ENCODE data around the gene TPRN. TPM values are rescaled to one million over a fixed set of nuclear protein-coding genes. Genes with fewer than 3 reads are reported as not detected.
"Not testable (repeated sequence)": the region's sequence is repeated elsewhere in the genome, so short reads cannot be mapped to it uniquely, and the experiment has no call there.

The TPRN gene
- total RNA-seq, 5 donors from 2014 or later (not counting 1 experiment from before 2014, with no cell fraction given): 5.8 to 12.8 (median 12.1) TPM

GRCh38 chr9:137240841-137241489, 40.4 kb upstream of the TPRN start, which contains the start of gene TUBB4B:
TUBB4B (plus strand) TSS chr9:137241287; CDS start chr9:137241361, 74 bp downstream.
- ChIA-PET CTCF (interaction anchor here in 1 of 2 donors (0.5 to 1.6 kb wide), 11 partner anchors 15 to 399 kb away, joined by 3 to 8 read pairs (median 3); partner anchors contain the start of genes AJM1, MAN1B1 and TPRN), POLR2A (interaction anchor here (0.6 to 1.6 kb wide), 15 partner anchors 14 to 514 kb away, joined by 3 to 16 read pairs (median 4); partner anchors contain the start of genes CYSRT1 (in 1 of the 2), MAN1B1 (in 1 of the 2), NELFB (in 1 of the 2) and RNF208 (in 1 of the 2))
- Mint-ChIP-seq H3K36me3 (peaks cover 14% of the 10 kb centered on the region), H3K27ac (peak within 1 kb of the TSS; percentile 90 to 95), H3K4me1 (peaks cover 29 to 40% (median 33%) of the 10 kb centered on the region in 3 donors), H3K9me3 (no peaks in the 10 kb centered on the region), H3K27me3 (no peaks in the 10 kb centered on the region), H3K4me3 (peak within 1 kb of the TSS; percentile 84 to 90 (median 85))
- peaks cover 3 to 19% of the 10 kb centered on the region in 2 donors for H3K36me3 ChIP-seq (ENCODE audit: control insufficient read depth in 2 of 2, extremely low read depth in 1 of 2, insufficient read depth in 1 of 2, low read length in 1 of 2)
- peak within 1 kb of the TSS; percentile 59 to 68 for H3K4me3 ChIP-seq (ENCODE audit: control insufficient read depth in 1 of 2, extremely low read depth in 1 of 2, low read length in 1 of 2)
- WGBS (ENCODE audit: insufficient coverage): under 1% methylated on average over 61 of the region's 67 CpGs
- no peaks in the 10 kb centered on the region for H3K9me3 ChIP-seq
- DNase-seq: peak; percentile 88 to 100 (median 98)
- peak within 1 kb of the TSS; percentile 70 for H3K27ac ChIP-seq (ENCODE audit: low read length)
- H3K27me3 ChIP-seq (replicated peaks in 1 of 2; ENCODE audit: control insufficient read depth in 2 of 2, extremely low read depth in 1 of 2, insufficient read depth in 2 of 2, low read length in 1 of 2): no peaks in the 10 kb centered on the region
- peaks cover 4 to 68% of the 10 kb centered on the region in 2 experiments for H3K4me1 ChIP-seq (ENCODE audit: control insufficient read depth in 1 of 2, extremely low read depth in 1 of 2, insufficient read depth in 2 of 2, low read length in 2 of 2)
- peak; percentile 71 to 79 (median 76) for ATAC-seq (replicated peaks in 1 of 4)

GRCh38 chr9:137240318-137240840, 39.8 kb upstream of the TPRN start:
- ChIA-PET POLR2A (interaction anchor here (0.6 to 1.6 kb wide), 15 partner anchors 14 to 513 kb away, joined by 3 to 16 read pairs (median 4); partner anchors contain the start of genes CYSRT1 (in 1 of the 2), MAN1B1 (in 1 of the 2), NELFB (in 1 of the 2) and RNF208 (in 1 of the 2)), CTCF (interaction anchor here in 1 of 2 donors (1.0 to 1.6 kb wide), 8 partner anchors 16 to 398 kb away, joined by 3 to 8 read pairs (median 4); partner anchors contain the start of genes AJM1, MAN1B1 and TPRN)
- H3K4me3 ChIP-seq (ENCODE audit: control insufficient read depth in 1 of 2, extremely low read depth in 1 of 2, low read length in 1 of 2): peak overlapping the region; percentile 59 to 68
- peaks cover 29 to 41% (median 33%) of the 10 kb centered on the region in 3 donors for H3K4me1 Mint-ChIP-seq
- peak overlapping the region; percentile 67 to 84 (median 71) for H3K4me3 Mint-ChIP-seq
- H3K9me3 Mint-ChIP-seq: no peaks in the 10 kb centered on the region
- H3K27me3 Mint-ChIP-seq: no peaks in the 10 kb centered on the region
- peaks cover 0 to 4% of the 10 kb centered on the region in 2 experiments for H3K27me3 ChIP-seq (replicated peaks in 1 of 2; ENCODE audit: control insufficient read depth in 2 of 2, extremely low read depth in 1 of 2, insufficient read depth in 2 of 2, low read length in 1 of 2)
- H3K36me3 ChIP-seq (ENCODE audit: control insufficient read depth in 2 of 2, extremely low read depth in 1 of 2, insufficient read depth in 1 of 2, low read length in 1 of 2): peaks cover 3 to 19% of the 10 kb centered on the region in 2 donors
- peak overlapping the region; percentile 70 for H3K27ac ChIP-seq (ENCODE audit: low read length)
- H3K4me1 ChIP-seq (ENCODE audit: control insufficient read depth in 1 of 2, extremely low read depth in 1 of 2, insufficient read depth in 2 of 2, low read length in 2 of 2): peaks cover 4 to 73% of the 10 kb centered on the region in 2 experiments
- peaks cover 14% of the 10 kb centered on the region for H3K36me3 Mint-ChIP-seq
- DNase-seq: peak in 31 of 35 experiments; percentile 43 to 84 (median 58)
- H3K9me3 ChIP-seq: no peaks in the 10 kb centered on the region
- under 1% methylated on average over 58 of the region's 58 CpGs for WGBS (ENCODE audit: insufficient coverage)
- peak; percentile 25 to 44 (median 40) for ATAC-seq (replicated peaks in 1 of 4)
- peak overlapping the region in 1 of 2 donors; percentile 74 for H3K27ac Mint-ChIP-seq

- peaks cover 14% of the 10 kb centered on the region for H3K36me3 Mint-ChIP-seq
- H3K27me3 Mint-ChIP-seq; DNase-seq; ATAC-seq (replicated peaks in 1 of 4); H3K9me3 Mint-ChIP-seq; H3K9me3 ChIP-seq: not testable (repeated sequence)
- CTCF ChIA-PET: interaction anchor here in 1 of 2 donors (0.5 to 1.6 kb wide), 5 partner anchors 12 to 397 kb away, joined by 3 to 8 read pairs (median 4); partner anchors contain the start of genes AJM1 and RNF224
- Histone ChIP-seq H3K27ac (ENCODE audit: low read length) (peak overlapping the region; percentile 44), H3K4me1 (ENCODE audit: control insufficient read depth in 1 of 2, extremely low read depth in 1 of 2, insufficient read depth in 2 of 2, low read length in 2 of 2) (peaks cover 4 to 73% of the 10 kb centered on the region in 2 experiments), H3K27me3 (replicated peaks in 1 of 2; ENCODE audit: control insufficient read depth in 2 of 2, extremely low read depth in 1 of 2, insufficient read depth in 2 of 2, low read length in 1 of 2) (peaks cover 0 to 11% of the 10 kb centered on the region in 2 experiments), H3K4me3 (ENCODE audit: control insufficient read depth in 1 of 2, extremely low read depth in 1 of 2, low read length in 1 of 2) (peak overlapping the region; percentile 59 to 68), H3K36me3 (ENCODE audit: control insufficient read depth in 2 of 2, extremely low read depth in 1 of 2, insufficient read depth in 1 of 2, low read length in 1 of 2) (peaks cover 3 to 19% of the 10 kb centered on the region in 2 donors)
- H3K27ac Mint-ChIP-seq: peak overlapping the region; percentile 55 to 74
- WGBS (ENCODE audit: insufficient coverage): 75% methylated on average over 8 of the region's 27 CpGs
- POLR2A ChIA-PET: interaction anchor here in 1 of 2 donors (1.6 kb wide), 2 partner anchors 15 to 17 kb away, joined by 16 read pairs; partner anchors contain the start of genes NELFB and RNF208
- peaks cover 29 to 47% (median 33%) of the 10 kb centered on the region in 3 donors for H3K4me1 Mint-ChIP-seq
- peak overlapping the region; percentile 67 to 84 (median 71) for H3K4me3 Mint-ChIP-seq
Measured at GRCh38 chr9:137239541-137240200, 39.1 kb upstream of the TPRN start.

- CTCF ChIA-PET: no interaction called here
Measured at GRCh38 chr9:137237759-137238726, 37.5 kb upstream of the TPRN start.

GRCh38 chr9:137236936-137237421, 36.4 kb upstream of the TPRN start:
- Mint-ChIP-seq H3K36me3 (no peaks in the 10 kb centered on the region), H3K4me3 (peak overlapping the region in 1 of 3 donors; percentile 16), H3K4me1 (peaks cover 15 to 27% (median 19%) of the 10 kb centered on the region in 3 donors), H3K27ac (no peak overlapping the region), H3K27me3 (peaks cover 0 to 5% of the 10 kb centered on the region in 2 donors), H3K9me3 (no peaks in the 10 kb centered on the region)
- WGBS (ENCODE audit: insufficient coverage): 29% methylated on average over 9 of the region's 11 CpGs
- Histone ChIP-seq H3K36me3 (ENCODE audit: control insufficient read depth in 2 of 2, extremely low read depth in 1 of 2, insufficient read depth in 1 of 2, low read length in 1 of 2) (peaks cover 2 to 3% of the 10 kb centered on the region in 2 donors), H3K4me1 (ENCODE audit: control insufficient read depth in 1 of 2, extremely low read depth in 1 of 2, insufficient read depth in 2 of 2, low read length in 2 of 2) (peaks cover 3 to 51% of the 10 kb centered on the region in 2 experiments), H3K9me3 (no peaks in the 10 kb centered on the region), H3K27me3 (replicated peaks in 1 of 2; ENCODE audit: control insufficient read depth in 2 of 2, extremely low read depth in 1 of 2, insufficient read depth in 2 of 2, low read length in 1 of 2) (peaks cover 0 to 29% of the 10 kb centered on the region in 2 experiments), H3K27ac (ENCODE audit: low read length) (no peak overlapping the region), H3K4me3 (ENCODE audit: control insufficient read depth in 1 of 2, extremely low read depth in 1 of 2, low read length in 1 of 2) (no peak overlapping the region)
- CTCF ChIA-PET: interaction anchor here (0.6 to 1.2 kb wide), 12 partner anchors 10 to 970 kb away, joined by 3 to 9 read pairs (median 4); partner anchors contain the start of genes MAN1B1 (in 1 of the 2) and NELFB (in 1 of the 2)
- DNase-seq (no peak), ATAC-seq (replicated peaks in 1 of 4) (no peak)
- POLR2A ChIA-PET: interaction anchor here in 1 of 2 donors (0.6 kb wide), 1 partner anchor 24 kb away, joined by 4 read pairs; no protein-coding TSS in a partner anchor

More at GRCh38 chr9:137237759-137238726, 37.5 kb upstream of the TPRN start:
- Histone ChIP-seq H3K4me1 (ENCODE audit: control insufficient read depth in 1 of 2, extremely low read depth in 1 of 2, insufficient read depth in 2 of 2, low read length in 2 of 2) (peaks cover 4 to 62% of the 10 kb centered on the region in 2 experiments), H3K9me3 (no peaks in the 10 kb centered on the region), H3K27me3 (replicated peaks in 1 of 2; ENCODE audit: control insufficient read depth in 2 of 2, extremely low read depth in 1 of 2, insufficient read depth in 2 of 2, low read length in 1 of 2) (peaks cover 0 to 19% of the 10 kb centered on the region in 2 experiments), H3K27ac (ENCODE audit: low read length) (no peak overlapping the region), H3K4me3 (ENCODE audit: control insufficient read depth in 1 of 2, extremely low read depth in 1 of 2, low read length in 1 of 2) (no peak overlapping the region), H3K36me3 (ENCODE audit: control insufficient read depth in 2 of 2, extremely low read depth in 1 of 2, insufficient read depth in 1 of 2, low read length in 1 of 2) (peaks cover 3 to 13% of the 10 kb centered on the region in 2 donors)
- Mint-ChIP-seq H3K36me3 (peaks cover 11% of the 10 kb centered on the region), H3K4me3 (no peak overlapping the region), H3K9me3 (no peaks in the 10 kb centered on the region), H3K27ac (no peak overlapping the region), H3K27me3 (peaks cover 0 to 5% of the 10 kb centered on the region in 2 donors), H3K4me1 (peaks cover 26 to 38% (median 30%) of the 10 kb centered on the region in 3 donors)
- ATAC-seq (replicated peaks in 1 of 4) (no peak), DNase-seq (no peak)
- POLR2A ChIA-PET: no interaction called here
- 95% methylated on average over 11 of the region's 13 CpGs for WGBS (ENCODE audit: insufficient coverage)

All from T-cell (primary cell).